ENCODE results near the gene SUSD1. TPM values are rescaled to one million over a fixed set of nuclear protein-coding genes. Genes with fewer than 3 reads are reported as not detected.

The SUSD1 gene
- total RNA-seq, 1 experiment from 2014 or later = 7.9 TPM

GRCh38 chr9:112005939-112006338, 169.2 kb downstream of the SUSD1 start:
- Histone ChIP-seq H3K9me2 (ENCODE audit: insufficient read depth) (no peaks in the 10 kb centered on the region), H3K36me3 (ENCODE audit: control insufficient read depth in 1 of 2, insufficient read depth in 2 of 2, low read length in 2 of 2) (no peaks in the 10 kb centered on the region), H3K27me3 (ENCODE audit: insufficient read depth, low read length) (no peaks in the 10 kb centered on the region), H3K79me2 (ENCODE audit: insufficient read depth, low read length) (no peaks in the 10 kb centered on the region), H4K20me1 (ENCODE audit: insufficient read depth) (no peaks in the 10 kb centered on the region), H3K9ac (ENCODE audit: low read length) (no peak overlapping the region), H3K27ac (ENCODE audit: low read depth, low read length) (no peak overlapping the region), H3K4me2 (ENCODE audit: low read length) (no peak overlapping the region), H3K4me3 (replicated peaks in 1 of 2; ENCODE audit: low read depth in 1 of 2, low read length in 2 of 2) (no peak overlapping the region), H3K9me3 (ENCODE audit: control insufficient read depth in 1 of 2, insufficient read depth in 1 of 2, low read depth in 1 of 2, low read length in 2 of 2) (no peaks in the 10 kb centered on the region), H3K4me1 (ENCODE audit: control insufficient read depth in 1 of 2, insufficient read depth in 2 of 2, low read length in 2 of 2) (peaks cover 15 to 41% of the 10 kb centered on the region in 2 experiments), H2AFZ (ENCODE audit: low read depth, low read length, poor library complexity, severe bottlenecking) (no peak overlapping the region)
- ATAC-seq (no peak), DNase-seq (ENCODE audit: low read depth, low spot score) (no peak)
- ChIA-PET RAD21 (ENCODE audit: low non-redundant PET in 1 of 2, low total read pairs in 2 of 2, uncharacterized antibody in 2 of 2, unreplicated experiment in 2 of 2) (interaction anchor here in 1 of 2 experiments (0.7 kb wide), 1 partner anchor 21 kb away, joined by 5 read pairs; no protein-coding TSS in a partner anchor), CTCF (no interaction called here), POLR2A (no interaction called here)
- intact Hi-C loops (cut with micrococcal nuclease) = no loop called here
- no peak for TF ChIP-seq SRF (IDR thresholded peaks at IDR 0.05; ENCODE audit: low read depth)
- TF ChIP-seq ZNF274 (IDR thresholded peaks at IDR 0.05; ENCODE audit: low read depth, low read length) = no peak
- no peak for TF ChIP-seq POLR2A (IDR thresholded peaks at IDR 0.05; ENCODE audit: borderline replicate concordance, extremely low read depth, insufficient read depth, insufficient read length)
- no peak for TF ChIP-seq EZH2 (IDR thresholded peaks at IDR 0.05)
- TF ChIP-seq REST (IDR thresholded peaks at IDR 0.05; ENCODE audit: low read depth) = no peak
- no TSS peak for BruUV-seq (replicated peaks)

- RAD21 ChIA-PET (ENCODE audit: low non-redundant PET in 1 of 2, low total read pairs in 2 of 2, uncharacterized antibody in 2 of 2, unreplicated experiment in 2 of 2) = no interaction called here
- no peak overlapping the region for H2AFZ ChIP-seq (ENCODE audit: low read depth, low read length, poor library complexity, severe bottlenecking)
- CTCF ChIA-PET = no interaction called here
- H3K9me3 ChIP-seq (ENCODE audit: control insufficient read depth in 1 of 2, insufficient read depth in 1 of 2, low read depth in 1 of 2, low read length in 2 of 2) = no peaks in the 10 kb centered on the region
- H3K79me2 ChIP-seq (ENCODE audit: insufficient read depth, low read length) = no peaks in the 10 kb centered on the region
- ATAC-seq (no peak), DNase-seq (ENCODE audit: low read depth, low spot score) (no peak)
- H3K9ac ChIP-seq (ENCODE audit: low read length) = no peak overlapping the region
- no peaks in the 10 kb centered on the region for H3K9me2 ChIP-seq (ENCODE audit: insufficient read depth)
- H3K27ac ChIP-seq (ENCODE audit: low read depth, low read length) = no peak overlapping the region
- no peaks in the 10 kb centered on the region for H4K20me1 ChIP-seq (ENCODE audit: insufficient read depth)
- no peak overlapping the region for H3K4me3 ChIP-seq (replicated peaks in 1 of 2; ENCODE audit: low read depth in 1 of 2, low read length in 2 of 2)
- intact Hi-C loops (cut with micrococcal nuclease) = no loop called here
- no TSS peak for BruUV-seq (replicated peaks)
- POLR2A ChIA-PET = no interaction called here
- H3K4me1 ChIP-seq (ENCODE audit: control insufficient read depth in 1 of 2, insufficient read depth in 2 of 2, low read length in 2 of 2) = peaks cover 9 to 19% of the 10 kb centered on the region in 2 experiments
- no peaks in the 10 kb centered on the region for H3K36me3 ChIP-seq (ENCODE audit: control insufficient read depth in 1 of 2, insufficient read depth in 2 of 2, low read length in 2 of 2)
- H3K27me3 ChIP-seq (ENCODE audit: insufficient read depth, low read length) = no peaks in the 10 kb centered on the region
- H3K4me2 ChIP-seq (ENCODE audit: low read length) = no peak overlapping the region
- no peak for TF ChIP-seq EGR1 (IDR thresholded peaks at IDR 0.05; ENCODE audit: low read depth)
- no peak for TF ChIP-seq MAX (IDR thresholded peaks at IDR 0.05)
- no peak for TF ChIP-seq TCF7L2 (IDR thresholded peaks at IDR 0.05; ENCODE audit: borderline replicate concordance, extremely low read depth, insufficient read depth, insufficient read length)
- TF ChIP-seq EZH2phosphoT487 (IDR thresholded peaks at IDR 0.05; ENCODE audit: borderline replicate concordance) = no peak
- no peak for TF ChIP-seq SRF (IDR thresholded peaks at IDR 0.05; ENCODE audit: low read depth)
- no peak for TF ChIP-seq ATF3 (IDR thresholded peaks at IDR 0.05)
- TF ChIP-seq CEBPB (IDR thresholded peaks at IDR 0.05; ENCODE audit: low read depth) = no peak
- TF ChIP-seq EZH2 (IDR thresholded peaks at IDR 0.05) = no peak
- no peak for TF ChIP-seq POLR2A (IDR thresholded peaks at IDR 0.05; ENCODE audit: borderline replicate concordance, extremely low read depth, insufficient read depth, insufficient read length)
- TF ChIP-seq CTCF (IDR thresholded peaks at IDR 0.05 in 2 of 3, conservative IDR thresholded peaks at IDR 0.05 in 1 of 3; ENCODE audit: borderline replicate concordance in 1 of 3, insufficient read depth in 1 of 3, low read depth in 2 of 3, low read length in 2 of 3) = no peak
- TF ChIP-seq SIN3A (IDR thresholded peaks at IDR 0.05; ENCODE audit: low read depth) = no peak
Observed at GRCh38 chr9:112003538-112003937, 171.6 kb downstream of the SUSD1 start.

Measured in HCT116 (cell line).